AG09309 (cell line): ENCODE measurements around the gene KCNIP1.

Experiments
- DNase-seq: peaks from one replicate; pipeline ENCODE4 v3.0.0-alpha.2; 2010; ENCODE audit warnings: low read depth
- H3K4me3 ChIP-seq: 2 replicates; pipeline ENCODE4 v1.5.1; 2011; ENCODE audit warnings: mild to moderate bottlenecking, low read depth, low read length, moderate library complexity; ENCODE audit not compliant: control insufficient read depth
- TF ChIP-seq, protein P1 (sequence below): IDR thresholded peaks from 2 replicates; pipeline ENCODE4 v1.5.1; 2011; ENCODE audit warnings: mild to moderate bottlenecking, low read depth, low read length, inconsistent platforms; ENCODE audit not compliant: insufficient read depth, control insufficient read depth; ENCODE audit errors: missing control alignments

The KCNIP1 gene

DNA sequence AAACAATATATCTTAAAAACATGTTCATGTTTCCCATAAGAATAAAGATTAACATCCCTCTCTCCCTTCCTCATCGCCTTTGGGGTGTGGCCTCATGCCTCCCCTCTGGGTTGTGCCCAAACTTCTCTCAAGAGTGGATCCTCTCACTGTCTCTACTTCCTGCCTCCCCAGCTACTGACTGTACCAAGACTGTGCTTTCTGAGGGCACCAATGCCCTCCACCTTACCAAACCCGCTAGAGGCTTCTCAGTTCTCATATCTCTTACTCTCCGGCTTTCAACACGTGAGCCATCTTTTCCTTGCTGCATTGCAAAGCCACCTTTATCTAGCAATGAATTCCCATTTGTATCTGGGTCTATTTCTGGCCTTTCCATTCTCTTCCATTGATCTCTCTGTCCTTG, 34.4 kb upstream of the KCNIP1 start:
- TF ChIP-seq, protein P1, sequence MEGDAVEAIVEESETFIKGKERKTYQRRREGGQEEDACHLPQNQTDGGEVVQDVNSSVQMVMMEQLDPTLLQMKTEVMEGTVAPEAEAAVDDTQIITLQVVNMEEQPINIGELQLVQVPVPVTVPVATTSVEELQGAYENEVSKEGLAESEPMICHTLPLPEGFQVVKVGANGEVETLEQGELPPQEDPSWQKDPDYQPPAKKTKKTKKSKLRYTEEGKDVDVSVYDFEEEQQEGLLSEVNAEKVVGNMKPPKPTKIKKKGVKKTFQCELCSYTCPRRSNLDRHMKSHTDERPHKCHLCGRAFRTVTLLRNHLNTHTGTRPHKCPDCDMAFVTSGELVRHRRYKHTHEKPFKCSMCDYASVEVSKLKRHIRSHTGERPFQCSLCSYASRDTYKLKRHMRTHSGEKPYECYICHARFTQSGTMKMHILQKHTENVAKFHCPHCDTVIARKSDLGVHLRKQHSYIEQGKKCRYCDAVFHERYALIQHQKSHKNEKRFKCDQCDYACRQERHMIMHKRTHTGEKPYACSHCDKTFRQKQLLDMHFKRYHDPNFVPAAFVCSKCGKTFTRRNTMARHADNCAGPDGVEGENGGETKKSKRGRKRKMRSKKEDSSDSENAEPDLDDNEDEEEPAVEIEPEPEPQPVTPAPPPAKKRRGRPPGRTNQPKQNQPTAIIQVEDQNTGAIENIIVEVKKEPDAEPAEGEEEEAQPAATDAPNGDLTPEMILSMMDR = no peak
- H3K4me3 ChIP-seq = no peak overlapping the region
- no peak for DNase-seq

DNA sequence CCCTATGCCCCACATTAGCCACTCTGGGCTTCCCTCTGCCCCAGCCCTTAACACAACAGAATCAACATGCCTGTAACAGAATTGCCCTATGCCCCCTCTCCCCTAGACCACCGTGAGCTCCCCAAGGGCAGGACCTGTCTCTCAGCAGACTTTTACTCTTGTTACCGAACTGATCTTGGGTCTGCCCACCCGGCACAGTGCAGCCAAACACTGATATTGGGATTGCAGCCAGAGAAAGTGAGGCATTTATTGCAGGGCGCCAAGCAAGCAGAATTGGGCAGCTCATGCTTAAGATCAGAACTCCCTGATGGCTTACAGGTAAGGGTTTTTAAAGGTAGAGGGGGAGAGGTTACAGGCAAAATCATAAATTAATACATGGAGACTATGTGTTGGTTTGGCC, 33.5 kb upstream of the KCNIP1 start:
- no peak overlapping the region for H3K4me3 ChIP-seq
- DNase-seq = no peak
- TF ChIP-seq, protein P1 = no peak

DNA sequence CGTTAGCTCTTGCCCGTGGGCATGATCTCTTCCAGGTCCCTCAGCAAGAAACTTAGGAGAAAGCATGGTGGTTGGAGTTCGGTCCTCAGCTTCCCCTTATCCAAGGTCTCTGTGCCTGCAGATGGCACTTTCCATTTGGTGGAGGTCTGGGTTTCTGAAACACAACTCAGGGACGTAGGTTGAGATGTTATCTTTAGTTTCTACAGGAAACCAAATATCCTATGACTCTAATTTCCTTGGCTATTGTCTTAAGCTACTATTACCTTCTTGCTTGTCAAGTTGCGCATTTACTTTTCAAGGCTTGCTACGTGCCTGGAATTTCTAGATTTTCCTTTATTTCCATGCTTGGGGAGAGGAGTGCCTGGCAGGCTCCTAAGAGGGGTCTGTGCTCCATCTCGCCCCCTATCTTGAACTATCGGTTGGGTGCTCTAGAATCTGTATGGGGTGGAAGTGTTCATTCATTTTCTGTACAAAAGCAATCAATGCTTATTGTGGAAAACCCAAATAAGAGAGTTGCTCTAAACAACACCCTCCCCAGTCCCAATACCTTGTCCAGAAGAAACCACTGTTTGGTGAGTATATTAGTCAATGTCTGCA, 32.9 kb upstream of the KCNIP1 start:
- H3K4me3 ChIP-seq = no peak overlapping the region
- TF ChIP-seq, protein P1 = no peak
- no peak for DNase-seq

DNA sequence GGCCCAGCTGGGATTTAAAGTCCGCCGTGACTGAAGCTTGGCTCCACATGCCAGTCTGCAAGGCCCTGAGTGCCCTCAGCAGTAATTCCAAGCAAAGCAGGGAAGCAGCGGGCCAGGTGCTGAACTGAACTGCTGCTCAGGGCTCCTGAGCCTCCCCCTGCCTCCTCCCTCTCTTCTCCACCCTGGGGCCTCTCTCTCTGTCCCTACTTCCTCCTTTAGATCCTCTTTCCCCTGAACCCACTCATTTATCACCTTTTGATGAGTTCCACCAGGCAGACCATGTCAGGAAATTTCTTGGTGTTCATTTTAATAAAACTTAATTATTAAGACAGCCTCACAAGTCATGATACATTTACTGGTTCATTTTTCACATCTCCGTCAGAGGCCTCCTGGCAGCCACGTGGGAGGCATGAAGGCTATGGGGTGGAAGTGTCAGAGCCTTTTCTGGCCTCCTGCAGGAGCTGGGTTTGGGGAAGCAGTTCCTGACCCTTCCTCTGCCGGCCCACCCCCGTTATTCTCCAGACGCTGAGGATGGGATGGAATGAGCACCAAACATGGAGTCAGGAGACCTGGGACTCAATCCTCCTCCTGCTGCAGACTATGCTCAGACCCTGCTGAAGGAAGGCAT, 32.2 kb upstream of the KCNIP1 start:
- no peak overlapping the region for H3K4me3 ChIP-seq
- no peak for DNase-seq
- TF ChIP-seq, protein P1 = no peak

DNA sequence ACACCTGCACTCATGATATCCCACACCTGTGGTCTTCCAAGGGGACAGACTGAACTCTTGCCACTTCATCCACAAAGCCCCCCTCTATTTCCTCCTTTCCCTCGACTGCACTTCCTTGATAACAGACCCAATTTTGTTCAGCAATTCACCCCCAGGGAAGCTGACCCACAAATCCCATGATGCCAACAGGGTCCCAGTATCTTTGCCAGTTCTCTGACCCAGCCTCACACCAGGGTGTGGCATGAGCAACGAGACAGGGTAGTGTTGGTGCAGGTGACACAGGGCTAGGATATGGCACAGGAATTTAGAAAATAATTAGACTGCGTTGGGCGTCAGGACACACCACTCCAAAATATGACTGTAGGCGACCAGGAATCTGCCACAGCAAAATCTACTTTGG, 30.2 kb upstream of the KCNIP1 start:
- no peak for DNase-seq
- TF ChIP-seq, protein P1 = no peak
- no peak overlapping the region for H3K4me3 ChIP-seq

DNA sequence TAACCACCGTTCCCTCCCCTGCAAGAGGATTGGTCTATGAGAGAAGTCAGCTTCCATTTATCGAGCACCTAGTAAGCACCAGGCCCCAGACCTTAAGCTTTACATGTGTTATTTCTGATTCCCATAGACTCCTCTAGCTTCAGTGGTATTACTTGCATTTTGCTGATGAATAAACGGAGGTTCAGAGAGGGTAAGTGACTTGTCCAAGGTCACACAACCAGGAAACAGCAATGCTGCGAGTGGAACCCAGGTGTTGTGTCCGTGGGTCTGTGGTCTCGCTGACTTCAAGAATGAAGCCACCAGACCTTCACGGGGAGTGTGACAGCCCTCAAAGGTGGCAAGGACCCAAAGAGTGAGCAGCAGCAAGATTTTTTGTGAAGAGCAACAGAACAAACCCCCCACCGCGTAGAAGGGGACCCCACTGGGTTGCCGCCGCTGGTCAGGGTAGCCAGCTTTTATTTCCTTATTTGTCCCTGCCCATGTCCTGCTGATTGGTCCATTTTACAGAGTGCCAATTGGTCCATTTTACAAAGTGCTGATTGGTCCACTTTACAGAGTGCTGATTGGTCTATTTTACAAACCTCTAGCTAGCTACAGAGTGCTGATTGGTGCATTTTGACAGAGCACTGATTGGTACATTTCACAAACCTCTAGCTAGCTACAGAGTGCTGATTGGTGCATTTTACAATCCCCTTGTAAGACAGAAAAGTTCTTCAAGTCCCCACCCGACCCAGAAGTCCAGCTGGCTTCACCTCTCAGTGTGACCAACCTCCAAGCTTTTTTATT, 29.1 kb upstream of the KCNIP1 start:
- no peak for DNase-seq
- no peak overlapping the region for H3K4me3 ChIP-seq
- TF ChIP-seq, protein P1 = no peak
